Calu3 (cell line): ENCODE measurements around the gene P2RX6. TPM values are rescaled to one million over a fixed set of nuclear protein-coding genes. Genes with fewer than 3 reads are reported as not detected.
"Not testable (repeated sequence)": the region's sequence is repeated elsewhere in the genome, so short reads cannot be mapped to it uniquely, and the experiment has no call there.

Experiments
- BruUV-seq: library from RNA; stranded (reverse); fragments of 400-500 nt; replicated peaks from 2 replicates; lab custom pipeline; 2021; lab: Mats Ljungman, UMichigan
- CTCF ChIA-PET: fragments of 300-600 bp; sonication (Branson Sonifier 250); formaldehyde crosslinking; loops from one replicate; lab custom pipeline; 2022; ENCODE audit warnings: antibody characterized with exemption; lab: Charles Lee
- DNase-seq: peaks from one replicate; pipeline ENCODE4 v3.0.0; 2022
- H3K27ac Mint-ChIP-seq: one replicate; pipeline ENCODE4 v1.8.0; 2022; ENCODE audit warnings: mixed read lengths; ENCODE audit not compliant: unreplicated experiment
- H3K27me3 Mint-ChIP-seq: one replicate; pipeline ENCODE4 v1.8.0; 2022; ENCODE audit warnings: mixed read lengths; ENCODE audit not compliant: unreplicated experiment
- H3K36me3 Mint-ChIP-seq: one replicate; pipeline ENCODE4 v1.8.0; 2022; ENCODE audit warnings: mild to moderate bottlenecking, moderate library complexity, mixed read lengths; ENCODE audit not compliant: insufficient read depth, unreplicated experiment
- H3K4me1 Mint-ChIP-seq: one replicate; pipeline ENCODE4 v1.8.0; 2022; ENCODE audit warnings: mild to moderate bottlenecking, low read depth, mixed read lengths; ENCODE audit not compliant: unreplicated experiment
- H3K4me3 Mint-ChIP-seq: one replicate; pipeline ENCODE4 v1.8.0; 2022; ENCODE audit warnings: mild to moderate bottlenecking, low read depth, moderate library complexity, mixed read lengths; ENCODE audit not compliant: unreplicated experiment
- H3K9me3 Mint-ChIP-seq: one replicate; pipeline ENCODE4 v1.8.0; 2022; ENCODE audit warnings: low read depth, mixed read lengths; ENCODE audit not compliant: unreplicated experiment
- intact Hi-C: fragments of 100-400 bp; cut with micrococcal nuclease; formaldehyde crosslinking; loops from one replicate; pipeline ENCODE4 v1.10.0; 2022; ENCODE audit not compliant: unreplicated experiment
- total RNA-seq: library from RNA; stranded (reverse); gene quantifications from 2 replicates; pipeline ENCODE4 v1.2.3, GENCODE V29; 2022
- TF ChIP-seq, protein P1 (sequence below): fragments of 200-600 bp; IDR thresholded peaks from one replicate; pipeline ENCODE4 v1.8.0; 2022; ENCODE audit warnings: antibody characterized with exemption; ENCODE audit not compliant: unreplicated experiment

P2RX6 gene
- total RNA-seq, 1 experiment from 2014 or later, result 0.26 TPM

DNA sequence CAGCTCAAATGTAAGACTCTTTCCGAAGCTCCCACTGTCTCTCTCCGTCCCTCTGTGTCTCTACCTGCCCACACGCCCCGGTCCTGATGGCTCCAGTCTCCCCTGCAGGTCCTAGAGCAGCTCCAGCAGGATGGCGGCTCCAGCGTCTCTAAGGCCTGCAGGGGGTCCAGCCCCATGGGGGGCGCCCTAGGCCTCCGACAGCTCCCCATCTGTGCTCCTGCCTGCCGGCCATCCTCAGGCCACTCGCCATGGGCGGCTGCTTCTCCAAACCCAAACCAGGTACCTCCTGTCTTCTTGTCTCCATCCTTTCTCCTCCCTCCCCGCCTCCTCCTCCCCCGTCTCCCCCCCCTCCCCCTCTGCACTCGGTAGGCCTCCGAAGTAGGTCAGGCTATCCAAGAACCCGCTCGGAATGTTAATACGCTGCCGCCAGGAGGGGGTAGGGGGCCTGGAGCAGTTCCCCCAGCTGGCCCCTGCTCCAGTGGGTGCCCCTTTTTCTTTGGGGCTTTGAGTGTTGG lies 47.2 kb upstream of the P2RX6 start:
- CTCF ChIA-PET, result interaction anchor here (0.7 kb wide), 1 partner anchor 11 kb away, joined by 9 read pairs; no protein-coding TSS in a partner anchor
- TF ChIP-seq, protein P1, sequence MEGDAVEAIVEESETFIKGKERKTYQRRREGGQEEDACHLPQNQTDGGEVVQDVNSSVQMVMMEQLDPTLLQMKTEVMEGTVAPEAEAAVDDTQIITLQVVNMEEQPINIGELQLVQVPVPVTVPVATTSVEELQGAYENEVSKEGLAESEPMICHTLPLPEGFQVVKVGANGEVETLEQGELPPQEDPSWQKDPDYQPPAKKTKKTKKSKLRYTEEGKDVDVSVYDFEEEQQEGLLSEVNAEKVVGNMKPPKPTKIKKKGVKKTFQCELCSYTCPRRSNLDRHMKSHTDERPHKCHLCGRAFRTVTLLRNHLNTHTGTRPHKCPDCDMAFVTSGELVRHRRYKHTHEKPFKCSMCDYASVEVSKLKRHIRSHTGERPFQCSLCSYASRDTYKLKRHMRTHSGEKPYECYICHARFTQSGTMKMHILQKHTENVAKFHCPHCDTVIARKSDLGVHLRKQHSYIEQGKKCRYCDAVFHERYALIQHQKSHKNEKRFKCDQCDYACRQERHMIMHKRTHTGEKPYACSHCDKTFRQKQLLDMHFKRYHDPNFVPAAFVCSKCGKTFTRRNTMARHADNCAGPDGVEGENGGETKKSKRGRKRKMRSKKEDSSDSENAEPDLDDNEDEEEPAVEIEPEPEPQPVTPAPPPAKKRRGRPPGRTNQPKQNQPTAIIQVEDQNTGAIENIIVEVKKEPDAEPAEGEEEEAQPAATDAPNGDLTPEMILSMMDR, result no peak
- peaks cover 10% of the 10 kb centered on the region for H3K36me3 Mint-ChIP-seq
- H3K27me3 Mint-ChIP-seq, result no peaks in the 10 kb centered on the region
- no peaks in the 10 kb centered on the region for H3K4me1 Mint-ChIP-seq
- BruUV-seq, result no TSS peak
- intact Hi-C loops, result no loop called here
- DNase-seq, result no peak
- H3K9me3 Mint-ChIP-seq, result no peaks in the 10 kb centered on the region
- no peak overlapping the region for H3K27ac Mint-ChIP-seq
- no peak overlapping the region for H3K4me3 Mint-ChIP-seq

DNA sequence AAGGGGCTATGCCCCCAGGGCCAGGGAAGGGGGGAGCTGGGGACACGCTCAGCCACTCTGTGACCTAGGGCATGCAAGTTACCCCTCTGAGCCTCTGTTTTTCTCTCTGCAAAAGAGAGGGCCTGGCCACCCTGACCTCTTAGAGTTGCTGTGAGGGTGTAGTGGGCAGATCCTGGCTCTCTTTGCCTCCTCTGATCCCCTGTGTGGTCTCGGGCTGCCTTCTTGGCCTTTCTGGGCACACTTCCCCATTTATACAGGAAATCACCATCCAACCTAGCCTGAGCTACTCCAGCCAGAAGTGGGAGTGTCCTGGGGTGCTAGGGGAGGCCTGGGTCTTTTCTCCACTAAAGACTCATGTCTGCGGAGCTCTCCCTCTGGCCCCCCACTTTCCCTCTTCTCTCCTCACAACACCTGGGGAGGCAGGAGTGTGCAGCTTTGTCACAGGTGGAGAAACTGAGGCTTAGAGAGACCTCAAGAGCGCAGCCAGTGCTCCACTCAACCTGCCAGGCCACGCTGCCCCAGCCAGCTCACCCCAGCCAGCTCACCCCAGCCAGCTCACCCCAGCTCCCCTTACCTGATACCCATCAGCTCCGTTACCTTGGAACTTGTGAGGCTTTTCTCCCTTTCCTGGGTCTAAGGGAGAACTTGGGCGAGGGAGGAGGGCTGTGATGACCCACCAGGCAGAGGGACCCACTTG lies 46.5 kb upstream of the P2RX6 start:
- Mint-ChIP-seq H3K27me3 (peaks cover under 1% of the 10 kb centered on the region), H3K27ac (no peak overlapping the region), H3K9me3 (no peaks in the 10 kb centered on the region), H3K4me3 (no peak overlapping the region), H3K36me3 (peaks cover 10% of the 10 kb centered on the region), H3K4me1 (no peaks in the 10 kb centered on the region)
- intact Hi-C loops, result no loop called here
- no peak for DNase-seq
- TF ChIP-seq, protein P1, result no peak
- CTCF ChIA-PET, result no interaction called here
- BruUV-seq, result no TSS peak

DNA sequence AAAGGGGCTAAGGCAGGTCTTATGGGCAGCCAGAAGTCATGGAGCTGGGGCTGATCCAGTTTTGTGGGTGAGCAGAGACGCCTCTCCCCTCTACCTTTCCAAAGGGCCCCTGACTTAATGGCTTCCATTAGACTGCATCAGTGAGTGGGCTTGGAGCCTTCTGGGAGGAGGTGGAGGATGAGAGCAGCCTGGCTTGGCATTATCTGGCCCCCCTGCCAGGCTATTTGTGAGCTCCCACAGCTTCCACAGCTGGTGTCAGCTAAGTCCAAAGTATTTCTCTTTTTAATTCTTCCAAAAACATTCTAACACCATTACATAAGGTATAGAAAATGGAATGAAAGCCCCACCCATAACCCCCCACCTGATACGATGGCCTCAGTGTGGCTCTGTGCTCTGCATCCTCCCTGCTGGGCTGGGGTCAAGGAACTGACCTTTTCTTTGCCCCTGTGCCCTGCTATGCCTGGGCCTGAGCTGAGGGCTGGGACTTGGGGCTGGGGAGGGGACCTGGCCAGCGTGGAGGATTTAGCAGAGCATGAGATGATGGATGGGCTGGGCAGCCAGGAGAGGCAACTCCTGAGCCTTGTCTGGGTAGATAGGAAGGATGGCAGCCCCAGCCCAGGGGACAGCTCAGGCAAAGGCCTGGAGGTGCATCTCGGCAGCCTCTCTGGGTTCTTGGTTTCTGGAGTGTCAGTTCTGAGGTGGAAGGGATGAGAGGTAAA lies 43.9 kb upstream of the P2RX6 start:
- intact Hi-C loops, result no loop called here
- CTCF ChIA-PET, result interaction anchor here (0.6 to 1.7 kb wide), 2 partner anchors 9 to 13 kb away, joined by 3 to 4 read pairs; no protein-coding TSS in a partner anchor

DNA sequence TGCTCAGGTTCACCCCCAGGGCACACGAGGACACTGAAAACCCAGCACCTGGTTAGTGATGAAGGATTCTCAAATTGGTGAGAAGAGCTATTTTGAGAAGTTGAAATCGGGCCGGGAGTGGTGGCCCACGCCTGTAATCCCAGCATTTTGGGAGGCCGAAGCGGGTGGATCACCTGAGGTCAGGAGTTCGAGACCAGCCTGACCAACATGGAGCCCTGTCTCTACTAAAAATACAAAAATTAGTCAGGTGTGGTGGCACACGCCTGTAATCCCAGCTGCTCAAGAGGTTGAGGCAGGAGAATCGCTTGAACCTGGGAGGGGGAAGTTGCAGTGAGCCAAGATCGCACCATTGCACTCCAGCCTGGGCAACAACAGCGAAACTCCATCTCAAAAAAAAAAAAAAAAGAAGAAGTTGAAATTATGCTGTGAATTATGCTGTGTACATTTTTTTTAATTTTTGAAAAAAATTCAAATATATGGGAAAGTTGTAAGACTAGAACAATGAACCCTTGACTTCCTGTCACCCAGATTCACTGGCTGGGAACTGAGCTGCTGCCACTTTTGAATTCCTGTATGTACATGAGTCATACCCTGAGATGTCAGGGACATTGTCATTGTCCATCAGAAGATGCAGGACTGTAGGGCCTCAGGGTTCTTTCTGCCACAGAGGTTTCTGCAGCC lies 42.8 kb upstream of the P2RX6 start:
- H3K27ac Mint-ChIP-seq, DNase-seq, H3K4me1 Mint-ChIP-seq, H3K36me3 Mint-ChIP-seq, H3K9me3 Mint-ChIP-seq, H3K4me3 Mint-ChIP-seq, BruUV-seq, intact Hi-C loops: not testable (repeated sequence)
- CTCF ChIA-PET, result interaction anchor here (0.6 to 0.7 kb wide), 9 partner anchors 16 to 1865 kb away, joined by 3 to 10 read pairs (median 4); partner anchors contain the start of gene CRKL
- peaks cover 14% of the 10 kb centered on the region for H3K27me3 Mint-ChIP-seq

More for the DNA sequence above, 43.9 kb upstream of the P2RX6 start:
- Mint-ChIP-seq H3K4me3 (no peak overlapping the region), H3K27me3 (peaks cover 14% of the 10 kb centered on the region), H3K36me3 (peaks cover 7% of the 10 kb centered on the region), H3K27ac (no peak overlapping the region), H3K9me3 (no peaks in the 10 kb centered on the region), H3K4me1 (no peaks in the 10 kb centered on the region)
- DNase-seq, result no peak
- TF ChIP-seq, protein P1, result no peak
- no TSS peak for BruUV-seq
